DOHH2 (cell line): ENCODE measurements around the gene VPS4A.

ENCODE experiments used
- H3F3A ChIP-seq: fragments of 200-600 bp; sonication (generic), shearing (Covaris generic); 2 replicates; pipeline ENCODE4 v1.6.0; 2016; ENCODE audit warnings: antibody characterized with exemption, mild to moderate bottlenecking; ENCODE audit not compliant: control insufficient read depth, insufficient read depth
- H3K27ac ChIP-seq: fragments of 200-600 bp; sonication (generic); 2 replicates; pipeline ENCODE4 v1.5.1; 2014; ENCODE audit warnings: low read depth, mild to moderate bottlenecking, low read length, moderate library complexity
- H3K27me3 ChIP-seq: fragments of 200-600 bp; sonication (generic); 2 replicates; pipeline ENCODE4 v1.6.1; 2014; ENCODE audit warnings: mild to moderate bottlenecking, low read length, mixed read lengths; ENCODE audit not compliant: control insufficient read depth
- H3K36me3 ChIP-seq: fragments of 200-600 bp; sonication (generic); 2 replicates; pipeline ENCODE4 v1.6.1; 2014; ENCODE audit warnings: mild to moderate bottlenecking, low read length, moderate library complexity, mixed read lengths; ENCODE audit not compliant: control insufficient read depth
- H3K4me1 ChIP-seq: fragments of 200-600 bp; sonication (generic); 2 replicates; pipeline ENCODE4 v1.6.1; 2014; ENCODE audit warnings: mild to moderate bottlenecking, low read length, mixed read lengths; ENCODE audit not compliant: control insufficient read depth
- H3K4me2 ChIP-seq: fragments of 200-600 bp; sonication (generic); 2 replicates; pipeline ENCODE4 v1.6.0; 2014; ENCODE audit warnings: mild to moderate bottlenecking, low read length, moderate library complexity
- H3K4me3 ChIP-seq: fragments of 200-600 bp; sonication (generic); 2 replicates; pipeline ENCODE4 v1.5.1; 2014; ENCODE audit warnings: mild to moderate bottlenecking, low read length, mixed read lengths
- H3K79me2 ChIP-seq: fragments of 200-600 bp; sonication (generic); 2 replicates; pipeline ENCODE4 v1.6.1; 2014; ENCODE audit warnings: mild to moderate bottlenecking, low read length, mixed read lengths; ENCODE audit not compliant: control insufficient read depth
- H3K9me2 ChIP-seq: fragments of 200-600 bp; sonication (generic); replicated peaks from 2 replicates; pipeline ENCODE4 v1.6.1; 2014; ENCODE audit warnings: mild to moderate bottlenecking, low read length, mixed read lengths; ENCODE audit not compliant: control insufficient read depth
- H3K9me3 ChIP-seq: fragments of 200-600 bp; sonication (generic); 2 replicates; pipeline ENCODE4 v1.6.1; 2014; ENCODE audit warnings: antibody characterized with exemption, low read length, mixed read lengths; ENCODE audit not compliant: control insufficient read depth, insufficient read depth
- H4K20me1 ChIP-seq: fragments of 200-600 bp; sonication (generic); 2 replicates; pipeline ENCODE4 v1.6.0; 2014; ENCODE audit warnings: low read depth, mild to moderate bottlenecking, antibody characterized with exemption, low read length, moderate library complexity; ENCODE audit not compliant: control insufficient read depth, insufficient read depth
- CTCF ChIP-seq: fragments of 200-600 bp; sonication (generic); IDR thresholded peaks from one replicate; pipeline ENCODE4 v1.5.1; 2014; ENCODE audit warnings: antibody characterized with exemption, mild to moderate bottlenecking, low read depth, low read length; ENCODE audit not compliant: poor library complexity, severe bottlenecking
- EZH2phosphoT487 ChIP-seq: fragments of 200-600 bp; sonication (generic); IDR thresholded peaks from 2 replicates; pipeline ENCODE4 v1.6.1; 2017; ENCODE audit warnings: borderline replicate concordance, mild to moderate bottlenecking, antibody characterized with exemption, low read length, moderate library complexity, mixed read lengths

VPS4A gene

GRCh38 chr16:69318911-69319289, 7.8 kb downstream of the VPS4A start:
- no peak overlapping the region for H3K4me3 ChIP-seq
- H3K36me3 ChIP-seq, result peaks cover 92% of the 10 kb centered on the region
- H3K4me1 ChIP-seq, result peaks cover 6% of the 10 kb centered on the region; the same call in 1 of the 2 replicates
- no peaks in the 10 kb centered on the region for H3K27me3 ChIP-seq
- H3F3A ChIP-seq, result no peaks in the 10 kb centered on the region
- H3K79me2 ChIP-seq, result peaks cover 70% of the 10 kb centered on the region
- H3K4me2 ChIP-seq, result no peak overlapping the region
- H4K20me1 ChIP-seq, result peaks cover 8% of the 10 kb centered on the region; the same call in 1 of the 2 replicates
- H3K27ac ChIP-seq, result no peak overlapping the region
- no peaks in the 10 kb centered on the region for H3K9me2 ChIP-seq
- TF ChIP-seq CTCF, result no peak
- TF ChIP-seq EZH2phosphoT487, result no peak
- H3K9me3 ChIP-seq, result no peaks in the 10 kb centered on the region

GRCh38 chr16:69319381-69319780, 8.2 kb downstream of the VPS4A start:
- Histone ChIP-seq H3K9me3 (no peaks in the 10 kb centered on the region), H3F3A (no peaks in the 10 kb centered on the region), H3K36me3 (peaks cover 92% of the 10 kb centered on the region), H3K4me3 (no peak overlapping the region), H3K4me2 (no peak overlapping the region), H3K27me3 (no peaks in the 10 kb centered on the region), H3K9me2 (no peaks in the 10 kb centered on the region), H3K27ac (no peak overlapping the region), H3K79me2 (peaks cover 70% of the 10 kb centered on the region), H4K20me1 (peaks cover 12% of the 10 kb centered on the region; the same call in 1 of the 2 replicates), H3K4me1 (peaks cover 6% of the 10 kb centered on the region; the same call in 1 of the 2 replicates)
- no peak for TF ChIP-seq CTCF

GRCh38 chr16:69319826-69320739, 8.9 kb downstream of the VPS4A start:
- Histone ChIP-seq H3K36me3 (peaks cover 93% of the 10 kb centered on the region), H3K9me3 (no peaks in the 10 kb centered on the region), H3K9me2 (no peaks in the 10 kb centered on the region), H3K4me2 (no peak overlapping the region), H3K79me2 (peaks cover 70% of the 10 kb centered on the region), H3K4me1 (peaks cover 10% of the 10 kb centered on the region; the same call in 1 of the 2 replicates), H3K4me3 (no peak overlapping the region), H3F3A (no peaks in the 10 kb centered on the region), H4K20me1 (peaks cover 13% of the 10 kb centered on the region; the same call in 1 of the 2 replicates), H3K27ac (no peak overlapping the region), H3K27me3 (no peaks in the 10 kb centered on the region)
- TF ChIP-seq EZH2phosphoT487 (no peak), CTCF (no peak)
